Limb (tissue), 2 donors: ENCODE measurements around the gene NHS.
A peak's percentile ranks its signal among the peaks of the same experiment; 100 is the strongest.

Source experiments
- DNase-seq, 2 donors: peaks; one replicate each; pipeline ENCODE4 v3.0.0-alpha.2; 2016; ENCODE audit errors: extremely low spot score in 2 of 2

NHS gene

GRCh38 chrX:17585006-17585405 lies 210.0 kb downstream of the NHS start:
- DNase-seq = no peak

- no peak for DNase-seq
Observed at GRCh38 chrX:17587366-17587765, 212.4 kb downstream of the NHS start.

GRCh38 chrX:17588303-17588702 lies 213.3 kb downstream of the NHS start:
- no peak for DNase-seq

GRCh38 chrX:17590892-17591740 lies 216.1 kb downstream of the NHS start:
- DNase-seq = peak in 1 of 2 donors; percentile 55

GRCh38 chrX:17591741-17592110 lies 216.7 kb downstream of the NHS start:
- DNase-seq = no peak

GRCh38 chrX:17592117-17592516 lies 217.1 kb downstream of the NHS start:
- DNase-seq = no peak

GRCh38 chrX:17594693-17595092 lies 219.7 kb downstream of the NHS start:
- DNase-seq = no peak

GRCh38 chrX:17595456-17596035 lies 220.5 kb downstream of the NHS start:
- DNase-seq = no peak

GRCh38 chrX:17596061-17596460 lies 221.1 kb downstream of the NHS start:
- DNase-seq = no peak

- DNase-seq = no peak
Observed at GRCh38 chrX:17596546-17597205, 221.7 kb downstream of the NHS start.

- no peak for DNase-seq
Observed at GRCh38 chrX:17597327-17597726, 222.3 kb downstream of the NHS start.

GRCh38 chrX:17597836-17598439 lies 222.9 kb downstream of the NHS start:
- DNase-seq = peak in 1 of 2 donors; percentile 57

- no peak for DNase-seq
Observed at GRCh38 chrX:17601441-17602200, 226.6 kb downstream of the NHS start.

- no peak for DNase-seq
Observed at GRCh38 chrX:17602245-17602644, 227.2 kb downstream of the NHS start.

GRCh38 chrX:17603196-17603595 lies 228.2 kb downstream of the NHS start:
- no peak for DNase-seq

GRCh38 chrX:17605676-17606075 lies 230.7 kb downstream of the NHS start:
- no peak for DNase-seq

GRCh38 chrX:17606231-17606630 lies 231.2 kb downstream of the NHS start:
- DNase-seq = no peak

- no peak for DNase-seq
Observed at GRCh38 chrX:17608888-17609287, 233.9 kb downstream of the NHS start.

- DNase-seq = no peak
Observed at GRCh38 chrX:17610788-17611187, 235.8 kb downstream of the NHS start.

GRCh38 chrX:17613979-17614588 lies 239.1 kb downstream of the NHS start:
- no peak for DNase-seq

GRCh38 chrX:17616936-17617335 lies 241.9 kb downstream of the NHS start:
- no peak for DNase-seq
